Activated CD4-positive, alpha-beta T cell treated with anti-CD3 and anti-CD28 coated beads, Interleukin-2, amount 50 U/mL, for 1 hour (primary cell): ENCODE results near the gene TSKS.

ENCODE experiments used
- DNase-seq: peaks from one replicate; pipeline ENCODE4 v3.0.0-alpha.2; 2020

Gene TSKS

GRCh38 chr19:49710372-49710951 lies 52.6 kb downstream of the TSKS start:
- DNase-seq: no peak

GRCh38 chr19:49705919-49706318 lies 57.2 kb downstream of the TSKS start:
- no peak for DNase-seq

GRCh38 chr19:49704888-49705642 lies 58.0 kb downstream of the TSKS start:
- no peak for DNase-seq

GRCh38 chr19:49701271-49701786 lies 61.8 kb downstream of the TSKS start:
- DNase-seq: no peak

GRCh38 chr19:49700563-49700962 lies 62.5 kb downstream of the TSKS start:
- no peak for DNase-seq

GRCh38 chr19:49699364-49699763 lies 63.7 kb downstream of the TSKS start:
- DNase-seq: no peak

- DNase-seq: no peak
Measured at GRCh38 chr19:49696865-49697264, 66.2 kb downstream of the TSKS start.

- no peak for DNase-seq
Measured at GRCh38 chr19:49696115-49696514, 67.0 kb downstream of the TSKS start.

- no peak for DNase-seq
Measured at GRCh38 chr19:49692147-49692506, 71.0 kb downstream of the TSKS start.

- no peak for DNase-seq
Measured at GRCh38 chr19:49691243-49692146, 71.6 kb downstream of the TSKS start.

GRCh38 chr19:49690656-49691242 lies 72.4 kb downstream of the TSKS start, which contains the start of gene CPT1C:
TSS of gene CPT1C (plus strand) at chr19:49691116. CDS start at chr19:49692253, 1,137 bp downstream.
- DNase-seq: peak; percentile 54

GRCh38 chr19:49690079-49690655 lies 72.9 kb downstream of the TSKS start:
- no peak for DNase-seq
